Tongue (tissue), 2 donors: ENCODE data around the gene CLEC18A. TPM values are rescaled to one million over a fixed set of nuclear protein-coding genes. Genes with fewer than 3 reads are reported as not detected.
A peak's percentile ranks its signal among the peaks of the same experiment; 100 is the strongest.
"Not testable (repeated sequence)": the region's sequence is repeated elsewhere in the genome, so short reads cannot be mapped to it uniquely, and the experiment has no call there.

Source experiments
- DNase-seq: peaks from one replicate; pipeline ENCODE4 v3.0.0-alpha.2; 2015
- total RNA-seq: library from RNA; depleted of rRNA; stranded (reverse); fragments of >200 nt; gene quantifications from one replicate; pipeline ENCODE4 v1.2.3, GENCODE V29; 2014

Gene CLEC18A
- total RNA-seq, 1 donor from 2014 or later = 0.62 TPM

GRCh38 chr16:69930117-69930776 is 20.9 kb upstream of the CLEC18A start:
- DNase-seq = peak; percentile 83

DNA sequence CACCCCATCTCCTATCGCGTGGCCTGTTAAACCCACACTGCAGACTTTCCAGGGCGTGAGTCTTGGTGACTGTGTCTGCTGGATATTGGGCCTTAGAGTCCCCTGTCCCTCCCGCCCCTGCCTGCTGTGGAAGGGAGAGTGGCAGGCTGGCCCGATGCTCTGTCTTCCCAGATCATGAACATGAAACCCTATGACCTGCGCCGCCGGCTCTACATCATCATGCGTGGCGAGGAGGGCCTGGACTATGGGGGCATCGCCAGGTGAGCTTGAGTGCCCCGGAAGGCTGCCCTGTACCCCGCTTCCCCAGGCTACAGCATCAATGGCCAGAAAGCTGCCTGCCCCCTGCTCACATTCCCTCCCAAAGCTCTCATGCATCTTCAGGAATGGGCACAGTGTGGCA is 19.5 kb upstream of the CLEC18A start:
- DNase-seq = no peak

DNA sequence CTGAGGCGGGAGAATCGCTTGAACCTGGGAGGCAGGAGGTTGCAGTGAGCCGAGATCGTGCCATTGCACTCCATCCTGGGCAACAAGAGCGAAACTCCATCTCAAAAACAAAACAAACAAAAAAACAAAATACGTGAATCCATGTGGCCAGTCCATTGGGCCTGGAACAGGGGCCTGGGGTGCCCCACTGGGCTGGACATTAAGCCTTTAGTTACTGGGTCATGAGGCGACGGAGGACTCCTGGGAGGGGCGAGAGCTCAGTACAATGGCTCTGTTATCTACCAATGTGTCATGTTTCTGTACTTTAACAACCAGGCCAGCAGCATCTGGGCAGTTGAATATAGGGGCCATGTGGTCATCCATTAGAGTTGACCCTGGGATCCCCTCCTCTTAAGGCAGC is 18.9 kb upstream of the CLEC18A start:
- DNase-seq = no peak

GRCh38 chr16:69932691-69933392 is 18.3 kb upstream of the CLEC18A start:
- DNase-seq = no peak

- no peak for DNase-seq
Measured at GRCh38 chr16:69934044-69934443, 17.1 kb upstream of the CLEC18A start.

GRCh38 chr16:69934751-69935150 is 16.4 kb upstream of the CLEC18A start:
- no peak for DNase-seq

- peak; percentile 26 for DNase-seq
Measured at GRCh38 chr16:69935278-69935711, 15.8 kb upstream of the CLEC18A start.

DNA sequence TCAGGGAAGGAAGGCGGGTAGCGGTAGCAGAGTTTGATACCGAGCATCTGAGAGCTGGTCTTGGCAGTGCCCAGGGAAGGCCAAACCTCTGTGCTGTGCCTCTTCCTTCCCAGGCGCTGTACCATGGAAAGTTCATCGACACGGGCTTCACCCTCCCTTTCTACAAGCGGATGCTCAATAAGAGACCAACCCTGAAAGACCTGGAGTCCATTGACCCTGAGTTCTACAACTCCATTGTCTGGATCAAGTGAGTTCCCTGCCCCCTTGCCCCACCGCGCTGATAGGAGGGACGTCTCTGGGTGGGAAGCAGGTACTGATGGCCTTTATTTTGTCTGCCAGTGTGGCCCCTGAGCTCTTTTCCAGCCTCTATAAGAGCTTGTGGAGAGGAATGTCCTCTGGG is 15.4 kb upstream of the CLEC18A start:
- DNase-seq = no peak

DNA sequence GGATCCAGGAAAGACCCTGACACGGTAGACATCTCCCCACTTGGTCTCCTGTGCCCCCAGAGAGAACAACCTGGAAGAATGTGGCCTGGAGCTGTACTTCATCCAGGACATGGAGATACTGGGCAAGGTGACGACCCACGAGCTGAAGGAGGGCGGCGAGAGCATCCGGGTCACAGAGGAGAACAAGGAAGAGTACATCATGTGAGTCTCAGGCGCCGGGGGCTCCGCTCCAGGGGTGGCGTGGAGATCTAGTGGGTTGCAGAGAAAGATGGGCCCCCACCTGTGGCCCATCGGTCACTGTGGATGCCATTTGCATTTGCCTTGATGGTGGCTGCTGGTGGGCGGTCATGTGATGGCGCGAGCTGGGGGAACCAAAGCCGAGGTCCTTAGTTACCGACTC is 14.9 kb upstream of the CLEC18A start:
- DNase-seq = no peak

GRCh38 chr16:69936751-69937211 is 14.4 kb upstream of the CLEC18A start:
- DNase-seq = no peak

- DNase-seq = peak; percentile 30
Measured at GRCh38 chr16:69937465-69937951, 13.6 kb upstream of the CLEC18A start.

- no peak for DNase-seq
Measured at GRCh38 chr16:69938981-69939820, 11.9 kb upstream of the CLEC18A start.

DNA sequence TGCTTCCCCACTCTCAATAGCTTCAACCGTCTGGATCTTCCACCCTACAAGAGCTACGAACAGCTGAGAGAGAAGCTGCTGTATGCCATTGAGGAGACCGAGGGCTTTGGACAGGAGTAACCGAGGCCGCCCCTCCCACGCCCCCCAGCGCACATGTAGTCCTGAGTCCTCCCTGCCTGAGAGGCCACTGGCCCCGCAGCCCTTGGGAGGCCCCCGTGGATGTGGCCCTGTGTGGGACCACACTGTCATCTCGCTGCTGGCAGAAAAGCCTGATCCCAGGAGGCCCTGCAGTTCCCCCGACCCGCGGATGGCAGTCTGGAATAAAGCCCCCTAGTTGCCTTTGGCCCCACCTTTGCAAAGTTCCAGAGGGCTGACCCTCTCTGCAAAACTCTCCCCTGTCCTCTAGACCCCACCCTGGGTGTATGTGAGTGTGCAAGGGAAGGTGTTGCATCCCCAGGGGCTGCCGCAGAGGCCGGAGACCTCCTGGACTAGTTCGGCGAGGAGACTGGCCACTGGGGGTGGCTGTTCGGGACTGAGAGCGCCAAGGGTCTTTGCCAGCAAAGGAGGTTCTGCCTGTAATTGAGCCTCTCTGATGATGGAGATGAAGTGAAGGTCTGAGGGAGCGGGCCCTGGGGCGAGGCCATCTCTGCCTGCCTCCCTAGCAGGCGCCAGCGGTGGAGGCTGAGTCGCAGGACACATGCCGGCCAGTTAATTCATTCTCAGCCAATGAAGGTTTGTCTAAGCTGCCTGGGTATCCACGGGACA is 11.1 kb upstream of the CLEC18A start:
- DNase-seq = no peak

GRCh38 chr16:69940676-69941075 is 10.5 kb upstream of the CLEC18A start:
- no peak for DNase-seq

GRCh38 chr16:69941251-69942098 is 9.7 kb upstream of the CLEC18A start:
- no peak for DNase-seq

DNA sequence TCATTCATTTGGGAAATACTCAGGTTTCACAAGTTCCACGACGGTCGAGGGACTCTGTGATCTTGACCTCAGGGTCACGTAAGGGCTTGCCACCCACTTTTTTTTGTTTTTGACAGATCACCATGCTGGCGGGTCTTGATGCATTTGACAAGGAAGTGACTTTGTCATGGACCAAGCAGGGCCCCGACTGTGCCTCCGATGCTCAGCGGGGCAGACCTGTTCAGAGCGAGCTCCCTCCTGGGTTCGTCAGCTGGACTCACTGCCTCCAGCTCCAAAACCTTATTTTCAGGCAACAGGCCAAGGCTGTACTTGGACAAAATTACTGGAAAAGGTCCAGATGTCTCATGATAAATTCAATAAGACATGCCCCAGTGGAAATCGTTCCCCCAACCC is 9.0 kb upstream of the CLEC18A start:
- no peak for DNase-seq

DNA sequence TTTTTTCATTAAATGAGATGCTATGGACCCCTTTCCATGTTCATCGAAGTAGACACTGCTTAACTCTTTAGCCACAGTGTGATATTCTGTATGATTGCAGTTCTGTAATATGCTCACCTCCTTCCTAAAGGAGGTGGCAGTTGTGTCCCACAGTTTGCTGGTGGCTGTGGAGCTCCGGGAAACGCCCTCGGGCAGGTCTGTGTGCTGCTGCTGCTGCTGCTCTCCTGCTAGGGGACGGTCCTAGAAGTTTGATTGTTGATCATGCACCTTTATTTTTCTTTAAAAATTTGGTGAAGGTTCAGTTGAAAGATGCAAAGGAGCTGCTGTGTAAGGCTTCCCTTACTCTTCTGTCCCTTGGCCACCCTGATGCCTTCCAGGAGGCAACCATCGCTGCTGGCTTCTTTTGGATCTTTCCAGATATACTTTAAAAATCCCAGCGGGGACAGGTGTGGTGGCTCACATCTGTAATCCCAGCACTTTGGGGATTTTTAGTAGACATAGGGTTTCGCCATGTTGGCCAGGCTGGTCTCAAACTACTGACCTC is 8.4 kb upstream of the CLEC18A start:
- no peak for DNase-seq

- not testable (repeated sequence) for DNase-seq
Measured at GRCh38 chr16:69943241-69944036, 7.7 kb upstream of the CLEC18A start.

DNA sequence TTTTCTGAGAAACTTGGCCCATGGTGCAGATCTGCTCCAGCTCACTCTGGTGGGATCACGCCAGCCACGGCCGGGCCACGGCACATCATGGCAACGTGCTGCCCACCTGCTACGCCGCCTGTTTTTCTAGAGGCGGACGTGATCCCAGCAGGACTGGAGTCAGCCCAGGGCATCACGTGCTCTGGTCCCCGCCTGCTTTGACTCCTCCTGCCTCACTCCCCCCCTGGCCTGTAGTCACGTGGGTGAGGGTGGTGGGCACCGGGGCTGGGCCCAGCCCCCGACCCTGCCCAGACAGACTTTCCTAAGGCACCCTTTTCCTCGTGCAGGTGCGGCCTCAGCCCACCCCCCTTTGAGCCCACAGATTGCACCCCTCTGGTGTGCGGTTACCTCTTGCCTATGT is 723 bp upstream of the CLEC18A start:
- not testable (repeated sequence) for DNase-seq

- DNase-seq = not testable (repeated sequence)
Measured at GRCh38 chr16:69951672-69952031, 518 bp downstream of the CLEC18A start.
